Heart left ventricle (tissue), 16 donors: ENCODE data around the gene TMEM170A. TPM values are rescaled to one million over a fixed set of nuclear protein-coding genes. Genes with fewer than 3 reads are reported as not detected.
"Not testable (repeated sequence)": the region's sequence is repeated elsewhere in the genome, so short reads cannot be mapped to it uniquely, and the experiment has no call there.

Experiments
- ATAC-seq, 4 donors: fragments of 200-7000 bp; cut with Tn5 transposase; one replicate each; pipeline ENCODE4 v1.9.1; 2020 to 2022; ENCODE audit warnings: moderate library complexity in 4 of 4, mild to moderate bottlenecking in 3 of 4, moderate number of reproducible peaks in 1 of 4
- DNase-seq, 5 donors: peaks; one replicate each; pipeline ENCODE4 v3.0.0-alpha.2; 2020
- H3K27ac ChIP-seq, 12 donors: fragments of 200-600 bp; sonication (generic) in 4 of 12; one replicate each; pipeline versions ENCODE4 v1.5.0 to v1.8.0; 2016 to 2022; ENCODE audit warnings: mild to moderate bottlenecking in 2 of 12
- H3K27me3 ChIP-seq, 9 donors: fragments of 200-600 bp; sonication (generic) in 2 of 9; one replicate each; pipeline versions ENCODE4 v1.5.1 to v1.8.0; 2016 to 2022; ENCODE audit warnings: mild to moderate bottlenecking in 3 of 9
- H3K36me3 ChIP-seq, 9 donors: fragments of 200-600 bp; sonication (generic) in 2 of 9; one replicate each; pipeline versions ENCODE4 v1.5.0 to v1.8.0; 2018 to 2022; ENCODE audit warnings: mild to moderate bottlenecking in 2 of 9
- H3K4me1 ChIP-seq, 12 donors: fragments of 200-600 bp; sonication (generic) in 4 of 12; one replicate each; pipeline versions ENCODE4 v1.5.0 to v1.8.0; 2016 to 2022; ENCODE audit warnings: mild to moderate bottlenecking in 3 of 12
- H3K4me3 ChIP-seq, 12 donors: fragments of 200-600 bp; sonication (generic) in 4 of 12; one replicate each; pipeline versions ENCODE4 v1.5.0 to v1.8.0; 2017 to 2022; ENCODE audit warnings: mild to moderate bottlenecking in 9 of 12, moderate library complexity in 4 of 12
- H3K9me3 ChIP-seq, 12 donors: fragments of 200-600 bp; sonication (generic) in 4 of 12; one replicate each; pipeline versions ENCODE4 v1.5.0 to v1.8.0; 2016 to 2022; ENCODE audit warnings: mild to moderate bottlenecking in 1 of 12
- POLR2A ChIP-seq, 2 donors: fragments of 450-650 bp; IDR thresholded peaks; one replicate each; pipeline ENCODE4 v1.6.1; 2017; ENCODE audit warnings: antibody characterized with exemption in 2 of 2, mild to moderate bottlenecking in 2 of 2, moderate library complexity in 2 of 2
- WGBS, 4 donors: extraction: QIAGEN DNeasy Blood & Tissue Kit in 2 of 4; methylation state at CpG; one replicate each; pipeline versions ENCODE4 v1.1.5 to v1.1.7; 2013 to 2018; 5-methylcytosine and 5-hydroxymethylcytosine counted together
- intact Hi-C, 10 donors: fragments of 100-400 bp; cut with DNase I; formaldehyde crosslinking; loops; one replicate each; pipeline versions ENCODE4 v1.11.1 to v1.14.2; 2022
- polyA plus RNA-seq, 2 donors: library from polyadenylated mRNA; stranded (reverse); fragments of 200-250 nt; gene quantifications; one replicate each; pipeline ENCODE4 v1.2.3, GENCODE V29; 2013
- total RNA-seq, 9 donors: library from RNA; depleted of rRNA in 2 of 9; stranded (reverse); fragments of >200 nt in 2 of 9; fragmentation: NEBNext Ultra II Directional in 3 of 9; extraction: Animal tissue kit (Norgen Biotek cat#: 25700) in 3 of 9; gene quantifications; one replicate each; pipeline versions ENCODE4 v1.1.0 to v1.2.4, GENCODE V29; 2016 to 2023
- TF ChIP-seq, protein P1 (sequence below), 12 donors: fragments of 200-600 bp; sonication (generic) in 4 of 12; IDR thresholded peaks; one replicate each; pipeline versions ENCODE4 v1.5.0 to v1.8.0; 2018 to 2022; ENCODE audit warnings: antibody characterized with exemption in 12 of 12, mild to moderate bottlenecking in 5 of 12
- donor health status: ischemic (EF 13 %, LVEDD 7.1; RV severe dilation, severe dysfunction).
- donor health status: healthy with polysubstance abuse.
- donor health status: DM: no; HTN: yes; CAD: no.
- donor health status: DM: no; HTN: no; CAD: no.
- donor health status: ischemic (EF 25% LVEDD 6.9; RV normal size, moderate dysfunction).
- donor health status: ischemic (EF 25% LVEDD 5.7; RV mildly dilated, moderate dysfunction).
- donor health status: healthy.
- donor health status: DM: yes; HTN: yes; CAD: no.
- donor health status: ischemic (EF 35%, LVEDD 5.7; RV mildly dilated, moderate dysfunction).
- donor health status: nonischemic (EF 11% LVEDD 7.7; RV severe dilation, severe dysfunction).
- donor health status: DM: yes; HTN: yes; CAD: no.
- donor health status: PGD.
- donor health status: ischemic (EF 29% LVEDD 5.4; RV normal size, mild dysfunction).
- donor health status: nonischemic (EF 23%, LVEDD 6.1; RV moderate dilation, normal function).

TMEM170A gene
- total and polyA plus RNA-seq, 11 donors, result 4.3 to 14.6 (median 9.2) TPM

DNA sequence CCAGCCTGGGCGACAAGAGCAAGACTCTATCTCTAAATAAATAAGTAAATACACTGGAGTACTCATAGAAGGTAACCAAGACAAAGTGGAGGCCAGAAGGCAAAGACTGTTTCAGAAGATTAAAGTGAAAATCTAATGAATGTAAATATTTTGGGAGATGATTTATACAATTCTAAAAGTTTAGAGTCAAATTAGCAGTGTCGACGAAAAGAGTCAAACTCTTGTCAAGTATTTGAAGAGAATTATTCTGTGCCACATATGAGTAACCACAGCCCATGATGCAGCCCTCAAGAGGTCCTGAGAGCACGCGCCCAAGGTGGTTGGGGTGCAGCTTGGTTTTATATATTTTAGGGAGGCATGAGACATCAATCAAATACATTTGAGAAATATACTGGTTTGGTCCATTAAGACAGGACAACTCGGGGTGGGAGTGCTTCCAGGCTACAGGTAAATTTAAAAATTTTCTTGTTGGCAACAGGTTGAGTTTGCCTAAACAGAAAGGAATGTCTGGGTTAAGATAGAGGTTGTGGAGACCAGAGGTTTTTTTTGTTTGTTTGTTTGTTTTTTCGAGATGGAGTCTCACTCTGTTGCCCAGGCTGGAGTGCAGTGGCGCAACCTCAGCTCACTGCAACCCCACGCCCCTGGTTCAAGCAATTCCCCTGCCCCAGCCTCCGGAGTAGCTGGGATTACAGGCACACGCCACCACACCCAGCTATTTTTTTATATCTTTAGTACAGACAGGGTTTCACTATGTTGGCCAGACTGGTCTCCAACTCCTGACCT lies 34.7 kb downstream of the TMEM170A start:
- Histone ChIP-seq H3K9me3 (no peaks in the 10 kb centered on the region), H3K27me3 (no peaks in the 10 kb centered on the region), H3K36me3 (no peaks in the 10 kb centered on the region), H3K4me3 (no peak overlapping the region), H3K4me1 (peaks cover 0 to 27% (median 12%) of the 10 kb centered on the region in 12 donors), H3K27ac (no peak overlapping the region)
- WGBS, 4 donors, result 86 to 96% (median 92%) methylated on average over 11 of the region's 11 CpGs
- no peak for TF ChIP-seq POLR2A (IDR thresholded peaks at IDR 0.05)
- TF ChIP-seq, protein P1, sequence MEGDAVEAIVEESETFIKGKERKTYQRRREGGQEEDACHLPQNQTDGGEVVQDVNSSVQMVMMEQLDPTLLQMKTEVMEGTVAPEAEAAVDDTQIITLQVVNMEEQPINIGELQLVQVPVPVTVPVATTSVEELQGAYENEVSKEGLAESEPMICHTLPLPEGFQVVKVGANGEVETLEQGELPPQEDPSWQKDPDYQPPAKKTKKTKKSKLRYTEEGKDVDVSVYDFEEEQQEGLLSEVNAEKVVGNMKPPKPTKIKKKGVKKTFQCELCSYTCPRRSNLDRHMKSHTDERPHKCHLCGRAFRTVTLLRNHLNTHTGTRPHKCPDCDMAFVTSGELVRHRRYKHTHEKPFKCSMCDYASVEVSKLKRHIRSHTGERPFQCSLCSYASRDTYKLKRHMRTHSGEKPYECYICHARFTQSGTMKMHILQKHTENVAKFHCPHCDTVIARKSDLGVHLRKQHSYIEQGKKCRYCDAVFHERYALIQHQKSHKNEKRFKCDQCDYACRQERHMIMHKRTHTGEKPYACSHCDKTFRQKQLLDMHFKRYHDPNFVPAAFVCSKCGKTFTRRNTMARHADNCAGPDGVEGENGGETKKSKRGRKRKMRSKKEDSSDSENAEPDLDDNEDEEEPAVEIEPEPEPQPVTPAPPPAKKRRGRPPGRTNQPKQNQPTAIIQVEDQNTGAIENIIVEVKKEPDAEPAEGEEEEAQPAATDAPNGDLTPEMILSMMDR (IDR thresholded peaks at IDR 0.05), result no peak
- intact Hi-C loops, result no loop called here
- no peak for DNase-seq
- no peak for ATAC-seq

DNA sequence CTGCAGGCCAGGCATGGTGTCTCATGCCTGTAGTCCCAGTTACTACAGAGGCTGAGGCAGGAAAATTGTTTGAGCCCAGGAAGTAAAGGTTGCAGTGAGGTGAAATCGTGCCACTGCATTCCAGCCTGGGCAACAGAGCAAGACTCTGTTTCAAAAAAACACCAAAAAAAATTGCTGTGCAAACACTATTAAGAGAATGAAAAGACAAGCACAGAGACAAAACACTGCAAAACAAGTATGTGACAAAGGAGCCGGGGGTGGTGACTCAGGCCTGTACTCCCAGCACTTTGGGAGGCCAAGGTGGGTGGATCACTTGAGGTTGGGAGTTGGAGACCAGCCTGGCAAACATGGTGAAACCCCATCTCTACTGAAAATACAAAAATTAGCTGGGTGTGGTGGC lies 38.0 kb downstream of the TMEM170A start:
- H3K4me3 ChIP-seq, ATAC-seq, DNase-seq, H3K27ac ChIP-seq, H3K27me3 ChIP-seq, H3K9me3 ChIP-seq, H3K36me3 ChIP-seq, intact Hi-C loops: not testable (repeated sequence)
- 76 to 93% (median 85%) methylated on average over 2 of the region's 2 CpGs for WGBS, 4 donors
- peaks cover 0 to 22% (median 5%) of the 10 kb centered on the region in 12 donors for H3K4me1 ChIP-seq

DNA sequence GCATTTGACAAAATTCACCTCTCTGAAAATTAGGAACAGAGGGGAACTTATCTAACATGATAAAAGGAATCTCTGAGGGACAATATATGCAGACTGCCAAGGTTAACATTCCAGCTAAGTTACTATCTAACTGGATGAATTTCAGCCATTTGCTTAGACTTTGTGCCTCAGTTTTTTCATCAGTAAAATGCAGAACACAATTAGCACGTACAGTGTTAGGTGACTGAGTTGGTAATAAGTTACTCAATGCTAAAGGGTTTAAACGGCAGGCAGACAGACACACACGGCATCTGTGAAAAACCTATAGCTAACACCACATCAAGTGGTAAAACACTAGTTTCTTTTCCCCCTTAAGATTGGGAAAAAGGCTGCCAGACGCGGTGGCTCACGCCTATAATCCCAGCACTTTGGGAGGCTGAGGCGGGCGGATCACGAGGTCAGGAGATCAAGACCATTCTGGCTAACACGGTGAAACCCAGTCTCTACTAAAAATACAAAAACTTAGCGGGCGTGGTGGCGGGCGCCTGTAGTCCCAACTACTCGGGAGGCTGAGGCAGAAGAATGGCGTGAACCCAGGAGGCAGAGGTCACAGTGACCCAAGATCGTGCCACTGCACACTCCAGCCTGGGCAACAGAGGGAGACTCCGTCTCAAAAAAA lies 40.3 kb downstream of the TMEM170A start:
- DNase-seq, H3K36me3 ChIP-seq, intact Hi-C loops, H3K9me3 ChIP-seq, H3K4me3 ChIP-seq, H3K27me3 ChIP-seq: not testable (repeated sequence)
- WGBS, 4 donors, result 73 to 83% (median 77%) methylated on average over 18 of the region's 18 CpGs
- peak in 1 of 4 donors; percentile 30 for ATAC-seq
- peak overlapping the region in 4 of 12 donors; percentile 12 to 39 (median 28) for H3K27ac ChIP-seq
- peaks cover 0 to 36% (median 21%) of the 10 kb centered on the region in 12 donors for H3K4me1 ChIP-seq

DNA sequence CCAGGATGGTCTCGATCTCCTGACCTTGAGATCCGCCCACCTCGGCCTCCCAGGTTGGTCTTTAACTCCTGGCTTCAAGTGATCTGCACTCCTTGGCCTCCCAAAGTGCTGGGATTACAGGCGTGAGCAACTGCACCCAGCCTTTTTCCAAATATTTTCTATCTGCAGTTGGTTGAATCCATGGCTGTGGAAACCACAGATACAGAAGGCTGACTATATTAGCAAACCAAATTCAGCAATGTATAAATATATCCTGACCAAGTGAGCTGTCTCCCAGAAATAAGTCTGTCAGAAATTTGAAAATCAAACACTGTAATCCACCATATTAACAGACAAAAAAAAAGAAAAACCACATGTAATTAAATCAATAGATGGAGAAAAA lies 40.8 kb downstream of the TMEM170A start:
- H3K27ac ChIP-seq, result peak overlapping the region in 5 of 12 donors; percentile 12 to 39 (median 25)

DNA sequence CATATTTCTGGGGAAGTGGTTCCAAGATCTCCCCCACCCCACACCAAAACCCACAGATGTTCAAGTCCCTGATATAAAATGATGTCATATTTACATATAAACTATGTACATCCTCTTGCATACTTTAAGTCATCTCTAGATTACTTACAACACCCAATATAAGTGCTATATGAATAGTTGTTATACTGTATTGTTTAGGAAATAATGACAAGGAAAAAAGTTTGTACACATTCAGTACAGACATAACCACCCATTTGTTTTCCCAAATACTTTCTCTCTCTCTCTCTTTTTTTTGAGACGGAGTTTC lies 42.7 kb downstream of the TMEM170A start:
- Histone ChIP-seq H3K27ac (peak overlapping the region in 6 of 12 donors; percentile 46 to 79 (median 59)), H3K4me1 (peaks cover 0 to 38% (median 24%) of the 10 kb centered on the region in 12 donors), H3K27me3 (no peaks in the 10 kb centered on the region), H3K4me3 (no peak overlapping the region), H3K36me3 (no peaks in the 10 kb centered on the region), H3K9me3 (no peaks in the 10 kb centered on the region)
- TF ChIP-seq POLR2A (IDR thresholded peaks at IDR 0.05), result no peak
- TF ChIP-seq, protein P1 (IDR thresholded peaks at IDR 0.05), result no peak
- 83 to 100% (median 89%) methylated on average over 1 of the region's 1 CpG for WGBS, 4 donors
- ATAC-seq (no peak), DNase-seq (no peak)
- intact Hi-C loops, result no loop called here

More for the DNA sequence above, 40.8 kb downstream of the TMEM170A start:
- Histone ChIP-seq H3K4me1 (peaks cover 0 to 37% (median 24%) of the 10 kb centered on the region in 12 donors), H3K36me3 (no peaks in the 10 kb centered on the region), H3K27me3 (no peaks in the 10 kb centered on the region), H3K9me3 (no peaks in the 10 kb centered on the region), H3K4me3 (no peak overlapping the region)
- 55 to 89% (median 77%) methylated on average over 4 of the region's 4 CpGs for WGBS, 4 donors
- intact Hi-C loops, result no loop called here
- DNase-seq (no peak), ATAC-seq (no peak)
- TF ChIP-seq POLR2A (IDR thresholded peaks at IDR 0.05), result no peak
- TF ChIP-seq, protein P1 (IDR thresholded peaks at IDR 0.05), result no peak
